DMS53 treated with DMSO at 0.1 percent for 48 hours (cell line): Measurements from ENCODE around the gene DCDC2.
A peak's percentile ranks its signal among the peaks of the same experiment; 100 is the strongest.
"Not testable (repeated sequence)": the region's sequence is repeated elsewhere in the genome, so short reads cannot be mapped to it uniquely, and the experiment has no call there.

Experiments
- DNase-seq: peaks from one replicate; lab custom pipeline; 2025; ENCODE audit not compliant: unreplicated experiment; lab: John Stamatoyannopoulos, UW

Gene DCDC2

DNA sequence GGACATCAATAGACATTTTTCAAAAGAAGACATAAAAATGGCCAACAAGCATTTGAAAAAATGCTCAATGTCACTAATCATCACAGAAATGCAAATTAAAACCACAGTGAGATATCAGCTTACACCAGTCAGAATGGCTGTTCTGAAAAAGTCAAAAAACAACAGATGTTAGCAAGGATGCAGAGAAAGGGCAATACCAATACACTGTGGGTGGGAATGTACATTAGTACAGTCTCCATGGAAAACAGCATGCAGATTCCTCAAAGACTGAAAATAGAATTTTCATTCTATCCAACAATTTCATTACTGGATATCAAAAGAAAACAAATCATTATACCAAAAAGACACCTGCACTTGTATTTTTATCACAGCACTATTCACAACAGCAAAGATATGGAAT lies 85.3 kb downstream of the DCDC2 start:
- DNase-seq = no peak

DNA sequence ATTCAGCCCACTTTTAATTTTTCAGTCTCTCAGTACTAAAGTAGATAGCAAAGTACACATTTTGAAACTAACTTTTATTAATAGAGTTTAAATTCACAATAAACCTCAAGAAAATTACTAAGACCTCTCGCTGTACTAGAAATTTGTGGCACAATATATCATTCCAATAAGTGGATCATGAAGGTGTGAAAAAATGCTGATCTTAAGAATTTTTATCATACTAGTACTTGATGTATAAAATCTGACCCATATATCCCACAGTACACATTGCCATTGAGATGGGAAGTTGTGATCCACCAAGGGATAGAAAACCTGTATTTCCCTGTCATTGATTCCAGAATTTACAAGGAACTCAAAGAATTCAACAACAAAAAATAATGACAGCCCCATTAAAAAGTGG lies 85.7 kb downstream of the DCDC2 start:
- no peak for DNase-seq

DNA sequence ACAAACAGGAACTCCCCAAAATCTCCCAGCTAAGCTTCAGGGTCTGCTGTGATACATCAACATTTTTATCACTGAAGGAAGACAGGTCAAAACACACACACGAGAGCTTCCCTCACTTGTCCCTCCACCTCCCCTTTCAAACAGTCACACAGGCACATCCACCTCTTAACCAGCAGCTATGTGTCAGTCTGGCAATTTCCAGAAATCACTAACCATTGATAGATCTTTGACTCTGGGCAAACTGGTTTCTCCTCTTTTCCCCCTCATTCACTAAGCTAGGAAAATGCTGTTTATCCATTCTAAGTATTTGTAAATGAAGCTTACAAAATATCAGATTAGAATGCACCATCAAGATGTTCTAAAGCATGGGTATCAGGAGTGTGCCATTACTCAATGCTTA lies 87.8 kb downstream of the DCDC2 start:
- no peak for DNase-seq

DNA sequence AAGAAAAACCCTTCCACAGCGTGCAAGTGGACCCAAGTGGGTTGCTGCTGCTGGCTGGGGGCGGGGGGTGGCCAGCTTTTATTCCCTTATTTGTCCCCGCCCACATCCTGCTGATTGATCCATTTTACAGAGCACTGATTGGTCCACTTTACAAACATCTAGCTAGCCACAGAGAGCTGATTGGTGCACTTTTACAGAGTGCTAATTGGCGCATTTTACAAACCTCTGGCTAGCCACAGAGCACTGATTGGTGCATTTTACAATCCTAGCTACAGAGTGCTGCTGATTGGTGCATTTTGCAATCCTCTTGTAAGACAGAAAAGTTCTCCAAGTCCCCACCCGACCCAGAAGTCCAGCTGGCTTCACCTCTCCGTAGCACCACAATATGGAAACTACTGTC lies 99.6 kb downstream of the DCDC2 start:
- not testable (repeated sequence) for DNase-seq

DNA sequence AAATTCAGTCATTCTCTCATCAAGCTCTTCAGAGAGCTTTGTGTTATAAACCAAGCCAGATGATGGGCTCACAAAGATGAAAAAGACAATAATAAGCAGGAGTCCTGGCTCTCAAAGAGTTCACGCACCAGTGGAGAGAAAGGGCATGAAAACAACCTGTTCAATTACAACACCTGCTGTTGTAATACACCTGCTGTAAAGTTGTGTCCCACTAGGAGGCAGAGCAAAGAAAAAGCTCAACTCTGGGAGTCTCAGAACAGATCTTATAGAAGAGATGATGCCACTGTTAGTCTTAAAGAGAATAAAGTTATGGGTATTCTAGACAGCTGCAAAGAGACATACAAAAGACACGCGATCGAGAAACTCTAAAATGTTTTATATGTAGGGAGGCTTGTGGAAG lies 100.6 kb downstream of the DCDC2 start:
- DNase-seq = peak; percentile 90

DNA sequence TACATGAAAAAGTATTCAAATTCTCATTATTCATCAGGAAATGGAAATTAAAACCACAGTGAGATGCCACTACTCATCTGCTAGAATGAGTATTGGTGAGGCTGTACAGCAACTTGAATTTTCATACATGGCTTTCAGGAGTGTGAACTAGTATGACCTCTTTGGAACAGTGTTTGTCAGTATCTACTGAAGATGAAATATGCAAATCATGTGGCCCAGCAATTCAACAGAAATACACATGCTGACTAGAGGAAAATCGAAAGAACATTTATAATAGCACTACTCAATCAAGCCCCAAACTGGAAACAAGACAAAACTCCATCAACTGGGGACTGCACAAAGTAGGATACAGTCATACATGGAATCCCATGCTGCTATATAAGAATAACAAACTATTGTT lies 102.2 kb downstream of the DCDC2 start:
- DNase-seq = no peak

DNA sequence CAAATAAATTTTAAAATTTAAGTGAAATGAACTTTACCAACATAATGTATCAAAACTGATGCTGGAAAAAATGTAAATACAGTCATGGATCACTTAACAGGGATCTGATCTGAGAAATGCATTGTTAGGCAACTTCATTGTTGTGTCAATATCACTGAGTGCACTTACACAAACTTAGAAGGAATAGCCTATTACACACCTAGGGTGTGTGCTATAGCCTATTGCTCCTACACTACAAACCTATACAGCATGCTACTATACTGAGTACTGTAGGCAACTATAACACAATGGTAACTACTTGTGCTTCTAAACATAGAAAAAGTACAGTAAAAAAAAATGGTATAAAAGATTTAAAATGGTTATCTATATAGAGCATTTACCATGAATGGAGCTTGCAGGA lies 104.5 kb downstream of the DCDC2 start:
- peak; percentile 20 for DNase-seq

DNA sequence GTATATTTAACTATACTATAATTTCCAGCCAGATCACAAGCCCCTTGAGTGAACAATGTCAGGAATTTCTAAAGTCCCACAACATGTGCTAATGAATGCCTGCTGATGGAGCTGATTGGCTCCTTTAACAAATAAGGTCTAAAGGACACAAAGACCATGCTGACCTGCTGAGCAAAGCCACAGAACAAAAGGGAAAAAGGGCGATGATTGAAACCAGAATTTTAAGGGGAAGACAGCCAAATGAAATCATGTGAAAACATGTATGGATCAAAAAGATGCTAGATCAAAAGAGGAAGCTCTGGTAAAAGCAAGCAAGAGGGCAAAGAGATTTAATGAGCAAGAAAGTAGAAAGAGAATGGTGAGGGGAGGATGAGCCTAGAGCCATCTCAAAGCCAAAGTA lies 105.6 kb downstream of the DCDC2 start:
- DNase-seq = no peak

DNA sequence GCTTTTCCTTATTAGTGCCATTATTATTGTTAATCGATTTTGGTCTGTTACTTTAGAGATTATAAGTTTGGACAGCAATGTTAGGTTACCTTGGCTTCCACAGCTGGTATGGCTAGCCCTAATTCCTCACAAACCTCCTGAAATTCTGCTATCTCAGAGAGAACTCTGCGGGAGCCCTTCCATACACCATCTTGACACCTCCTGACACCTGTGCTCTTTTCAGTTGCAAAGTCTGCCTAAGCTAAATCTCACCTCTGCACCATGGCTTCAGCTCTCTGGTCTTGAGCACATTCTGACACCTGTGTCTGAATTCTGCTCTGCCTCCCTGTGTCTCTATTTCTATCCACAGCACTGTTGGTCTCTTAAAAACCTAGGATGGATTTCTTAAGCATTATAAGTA lies 106.5 kb downstream of the DCDC2 start:
- no peak for DNase-seq

DNA sequence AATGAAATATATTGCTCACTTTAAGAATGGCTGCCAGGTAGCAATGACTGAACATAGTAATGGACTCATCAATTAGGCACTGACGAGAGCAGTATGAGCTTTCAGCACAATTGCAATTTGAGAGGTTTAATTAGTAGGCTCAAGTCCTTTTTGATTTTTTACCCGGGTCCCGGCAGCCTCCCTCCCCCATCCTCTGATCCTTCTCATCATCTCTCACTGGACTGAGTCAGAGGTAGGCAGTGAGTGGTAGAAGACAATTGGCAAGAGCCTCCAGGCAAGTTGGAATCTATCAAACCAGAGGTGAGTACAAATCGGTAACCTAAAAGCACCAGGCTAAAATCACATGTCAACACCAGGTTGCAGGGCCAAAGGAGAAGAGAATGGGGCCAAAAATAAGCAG lies 107.9 kb downstream of the DCDC2 start:
- DNase-seq = no peak

DNA sequence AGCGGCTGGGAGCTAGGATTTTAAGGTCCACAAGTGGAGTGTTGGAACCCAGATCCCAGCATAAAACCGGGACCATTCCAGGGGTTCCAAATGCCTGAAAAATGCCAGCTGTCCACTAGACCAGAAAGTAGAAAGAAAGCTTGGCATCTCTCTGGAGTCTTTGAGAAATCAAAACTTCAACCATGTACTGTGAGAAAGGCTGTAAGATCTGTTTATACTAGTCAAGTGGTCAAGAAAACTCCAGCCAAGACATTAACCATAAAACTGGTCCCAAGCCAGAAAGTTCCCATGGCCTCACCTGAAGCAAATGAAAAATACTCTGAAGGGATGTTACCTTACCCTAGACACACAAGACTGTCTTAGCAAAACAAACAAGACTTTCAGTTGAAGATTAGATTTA lies 112.6 kb downstream of the DCDC2 start:
- DNase-seq = no peak

DNA sequence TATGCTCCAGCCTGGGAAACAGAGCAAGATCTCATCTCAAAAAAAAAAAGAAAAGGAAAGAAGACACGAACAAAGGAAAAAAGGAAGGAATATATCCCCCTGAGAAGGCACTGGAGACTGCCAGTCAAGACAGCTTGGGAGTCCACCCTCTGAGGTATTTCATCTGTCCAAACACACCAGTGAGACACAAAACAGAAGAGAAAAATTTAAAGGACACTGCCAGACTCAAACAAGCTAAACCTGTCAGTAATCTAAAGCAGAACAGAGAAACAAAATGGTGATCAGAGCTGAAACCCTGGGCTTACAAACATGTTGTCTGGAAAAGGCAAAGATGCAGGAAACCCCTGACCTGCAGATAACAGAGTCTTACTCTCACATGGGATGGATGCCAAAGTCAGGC lies 114.9 kb downstream of the DCDC2 start:
- DNase-seq = no peak

DNA sequence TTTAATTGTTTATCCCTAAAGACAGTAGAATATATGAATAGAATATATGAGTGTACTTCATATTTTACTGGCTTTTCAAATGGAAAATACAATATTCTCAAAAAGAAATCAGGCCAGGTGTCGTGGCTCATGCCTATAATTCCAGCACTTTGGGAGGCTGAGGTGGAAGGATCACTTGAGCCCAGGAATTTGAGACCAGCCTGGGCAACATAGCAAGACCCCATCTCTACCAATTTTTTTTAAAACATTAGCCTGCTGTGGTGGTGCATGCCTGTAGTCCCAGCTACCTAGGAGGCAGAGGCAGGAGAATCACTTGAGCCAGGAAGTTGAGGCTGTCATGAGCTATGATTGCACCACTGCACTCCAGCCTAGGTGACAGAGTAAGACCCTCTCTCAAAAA lies 116.1 kb downstream of the DCDC2 start:
- DNase-seq = not testable (repeated sequence)

DNA sequence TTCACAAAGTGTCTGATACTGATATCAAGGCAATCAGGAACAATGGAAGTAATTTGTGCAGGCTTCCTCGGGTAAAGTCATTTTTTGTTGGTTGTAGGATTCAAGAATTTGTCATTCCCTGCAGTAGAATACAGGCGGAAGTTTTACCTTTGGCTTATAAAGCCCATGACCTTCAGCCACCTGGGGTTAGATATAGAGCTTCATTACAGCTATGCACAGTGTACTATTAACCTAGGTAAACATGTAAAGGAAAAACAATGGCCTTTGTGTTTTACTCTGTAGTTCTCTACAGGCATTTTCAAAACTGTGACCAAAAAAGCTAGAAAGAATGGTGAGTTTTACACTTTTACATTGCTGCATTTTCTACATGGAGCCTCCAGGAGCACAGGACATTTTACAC lies 116.9 kb downstream of the DCDC2 start:
- DNase-seq = no peak

DNA sequence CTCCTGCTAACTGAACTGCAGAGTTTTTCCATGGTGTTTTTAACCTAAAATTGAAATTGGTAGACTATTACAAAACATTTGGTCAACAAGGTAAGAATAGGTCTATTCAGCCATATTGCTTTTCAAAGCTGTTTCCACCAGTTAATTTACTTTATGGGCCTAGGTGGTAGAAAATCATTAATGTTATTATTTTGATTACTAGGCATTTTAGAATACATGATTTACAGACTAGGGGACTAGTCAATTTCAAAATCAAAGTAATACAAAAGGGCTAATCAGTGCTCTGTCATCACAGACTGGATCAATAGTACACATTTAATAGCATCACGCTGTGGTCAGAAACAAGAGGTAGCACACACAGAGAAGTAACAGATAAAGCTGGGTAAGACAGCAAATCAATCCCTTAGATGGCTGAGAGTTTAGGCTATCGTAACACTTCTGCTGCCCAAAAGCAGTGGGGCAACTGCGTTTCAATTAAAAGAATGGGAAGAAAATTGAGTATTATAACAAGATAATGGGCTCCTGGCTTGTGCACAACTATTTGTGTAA lies 117.4 kb downstream of the DCDC2 start:
- no peak for DNase-seq

DNA sequence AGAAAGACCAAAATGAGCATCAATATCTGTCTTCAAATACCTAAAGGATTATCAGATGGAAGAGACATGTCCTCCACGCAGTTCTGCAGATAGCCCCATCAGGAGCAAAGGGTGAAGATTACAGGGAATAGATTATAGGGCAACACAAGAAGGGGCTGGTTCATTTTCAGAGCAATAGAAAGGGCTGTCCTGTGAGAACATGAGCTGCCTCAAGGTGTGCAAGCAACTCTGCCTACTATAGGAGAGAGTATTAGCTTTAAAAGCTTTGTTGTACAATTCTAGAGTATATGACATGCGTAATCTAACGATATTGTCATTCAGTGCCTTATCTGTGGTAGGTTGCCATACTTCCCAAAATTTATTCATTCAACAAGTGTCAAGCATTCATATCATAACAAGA lies 119.2 kb downstream of the DCDC2 start:
- DNase-seq = no peak

DNA sequence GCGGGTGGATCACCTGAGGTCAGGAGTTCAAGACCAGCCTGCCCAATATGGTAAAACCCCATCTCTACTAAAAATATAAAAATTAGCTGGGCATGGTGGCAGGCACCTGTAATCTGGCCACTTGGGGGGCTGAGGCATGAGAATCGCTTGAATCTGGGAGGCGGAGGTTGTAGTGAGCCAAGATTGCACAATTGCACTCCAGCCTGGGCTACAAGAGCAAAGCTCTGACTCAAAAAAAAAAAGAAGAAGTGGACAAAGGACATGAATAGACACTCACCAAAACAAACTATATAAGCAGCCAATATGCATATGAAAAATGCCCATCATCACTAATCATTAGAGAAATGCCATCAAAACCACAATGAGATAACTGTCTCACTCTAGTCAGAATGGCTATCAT lies 121.1 kb downstream of the DCDC2 start:
- not testable (repeated sequence) for DNase-seq

DNA sequence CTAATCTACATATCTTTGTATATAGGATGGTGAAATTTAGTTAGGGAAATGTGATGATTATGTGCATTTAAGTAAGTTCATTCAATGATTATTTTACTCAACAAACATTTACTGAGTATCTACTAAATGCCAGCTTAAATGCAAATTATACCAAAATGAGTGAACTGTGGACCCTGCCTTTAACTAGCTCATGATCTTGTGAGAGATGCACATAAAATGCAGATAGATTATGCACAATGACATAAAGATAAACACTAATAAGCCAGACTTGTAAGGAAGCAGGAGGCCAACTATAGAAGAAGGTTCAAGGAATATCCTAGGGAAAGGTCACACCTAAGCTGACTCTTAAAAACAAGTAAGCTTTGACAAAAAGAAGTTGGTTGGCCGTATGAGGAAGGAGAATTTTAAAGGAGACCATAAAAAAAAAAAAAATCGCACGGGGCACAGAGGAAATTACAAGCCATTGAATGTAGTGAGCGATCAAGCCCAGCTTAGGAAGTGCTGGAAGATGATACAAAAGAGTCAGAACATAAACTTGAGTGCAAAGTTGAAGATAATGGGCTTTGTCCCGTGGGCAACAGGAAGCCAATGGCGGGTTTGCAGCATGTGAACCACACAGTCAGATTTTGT lies 123.9 kb downstream of the DCDC2 start:
- DNase-seq = no peak

DNA sequence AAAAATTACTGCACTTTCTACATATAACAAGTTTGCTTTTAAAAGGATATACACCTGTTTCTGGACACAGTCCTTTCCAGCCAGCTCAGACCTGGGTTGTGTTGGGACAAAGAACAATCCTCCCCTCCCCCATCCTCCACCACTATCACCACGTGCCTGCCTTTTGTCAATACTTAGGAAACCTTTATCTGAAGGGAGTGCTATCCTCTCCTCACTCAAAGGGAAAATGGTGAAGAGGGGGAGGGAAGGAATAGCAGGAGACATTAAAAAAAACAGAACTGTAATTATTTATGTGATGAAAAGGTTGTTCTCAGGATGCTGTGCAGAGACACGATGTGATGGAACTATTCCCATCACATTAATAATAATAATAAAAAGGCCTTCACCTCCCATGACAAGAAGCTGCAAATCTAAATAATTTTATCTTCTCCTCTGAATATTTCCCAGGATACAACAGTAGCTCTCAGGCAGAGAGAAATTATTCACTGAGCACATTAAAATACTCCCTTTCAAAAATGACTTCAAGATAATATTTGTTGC lies 126.4 kb downstream of the DCDC2 start:
- DNase-seq = no peak

DNA sequence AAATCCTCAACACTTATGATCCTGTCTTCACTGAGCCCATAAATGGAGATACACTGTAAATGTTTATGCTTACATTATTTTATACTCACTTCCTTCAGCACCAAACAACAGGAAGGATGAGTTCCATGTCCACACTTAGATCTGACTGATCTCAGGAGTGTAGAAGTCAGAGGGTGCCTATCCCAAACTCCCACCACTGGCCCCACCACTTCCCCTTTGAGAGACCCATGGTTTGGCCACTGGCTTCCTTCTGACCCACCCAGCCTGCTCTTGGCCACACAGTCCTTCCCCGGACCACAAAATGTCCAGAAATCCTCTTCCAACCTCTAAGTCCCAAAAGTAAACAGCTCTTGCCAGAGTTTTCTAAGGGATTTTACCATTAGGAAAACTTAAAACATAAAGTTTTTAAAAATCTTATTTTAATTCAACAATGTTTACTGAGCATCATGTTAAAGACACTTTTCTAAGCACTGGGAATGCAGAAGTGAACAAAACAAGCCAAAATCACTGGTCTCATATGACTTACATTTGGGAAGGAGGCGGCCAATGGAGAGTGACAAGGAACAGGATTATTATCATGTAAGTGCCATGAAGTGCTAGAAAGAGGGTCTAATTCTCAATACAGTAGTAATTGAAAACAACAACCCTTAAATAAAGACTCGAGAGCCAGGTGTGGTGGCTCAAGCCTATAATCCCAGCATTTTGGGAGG lies 128.0 kb downstream of the DCDC2 start:
- no peak for DNase-seq

DNA sequence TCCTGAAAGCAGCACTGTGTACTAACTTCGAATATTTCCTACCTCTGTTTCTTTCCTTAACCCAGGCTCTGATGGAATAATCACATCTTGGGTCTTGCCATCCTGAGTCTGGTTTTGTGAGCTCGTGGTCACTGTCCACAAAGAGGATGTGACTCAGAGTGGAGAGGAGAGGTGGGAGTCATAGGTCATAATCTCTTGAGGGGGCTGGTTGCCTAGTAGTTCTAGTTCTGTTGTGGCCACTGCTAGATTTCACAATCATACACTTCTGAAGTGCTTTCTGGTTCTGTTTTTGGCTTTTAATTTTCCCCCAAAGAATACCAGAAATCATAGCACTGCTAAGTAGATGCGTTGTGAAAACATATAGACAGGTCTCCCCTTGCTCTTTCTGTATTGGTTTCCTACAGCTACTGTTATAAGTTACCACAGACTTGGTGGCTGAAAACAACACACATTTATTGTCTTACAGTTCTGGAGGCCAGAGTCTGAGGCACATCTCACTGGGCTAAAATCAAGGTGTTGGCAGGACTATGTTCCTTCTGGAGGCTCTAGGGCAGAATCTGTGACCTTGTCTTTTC lies 129.1 kb downstream of the DCDC2 start:
- DNase-seq = no peak

DNA sequence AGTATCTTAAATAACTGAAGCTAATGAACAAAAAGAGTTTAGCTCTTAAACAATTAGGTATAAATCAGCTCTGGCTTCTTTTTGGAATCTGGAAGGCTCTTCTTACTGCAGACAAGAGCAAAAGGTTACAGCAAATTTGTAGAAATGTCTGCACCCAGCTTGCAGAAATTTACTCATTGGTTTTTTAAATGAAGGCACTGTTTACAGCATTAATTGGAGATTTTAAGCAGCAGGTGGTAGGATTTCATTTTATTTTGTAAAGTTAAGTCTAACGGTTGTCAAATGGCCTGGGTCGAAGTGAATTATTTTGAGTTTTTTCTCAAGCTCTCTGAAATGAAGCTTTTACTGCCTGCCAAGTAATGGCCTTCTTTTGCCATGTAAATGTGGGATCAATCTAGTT lies 129.7 kb downstream of the DCDC2 start:
- DNase-seq = no peak
